ENCODE results near the gene TESMIN.

DNA sequence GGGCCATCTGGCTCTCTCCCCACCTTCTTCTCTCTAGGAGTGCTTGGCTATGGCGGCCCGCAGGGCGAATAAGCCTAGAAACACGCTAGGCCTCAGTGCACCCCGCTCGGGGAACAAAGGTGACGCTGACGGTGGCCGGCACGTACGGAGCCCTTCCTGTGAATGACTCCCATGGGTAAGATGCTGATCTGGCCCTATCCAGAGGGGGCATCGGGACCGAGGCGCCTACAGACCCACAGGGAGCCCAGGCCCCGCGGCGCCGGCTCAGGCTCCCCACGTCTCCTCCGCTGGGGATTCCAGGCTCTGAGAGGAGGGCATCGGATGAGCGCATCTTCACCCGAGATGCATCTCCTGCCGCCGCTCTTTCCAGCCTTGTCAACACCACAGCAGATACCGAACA lies 31.4 kb upstream of the TESMIN start:
- TF ChIP-seq, protein P1, sequence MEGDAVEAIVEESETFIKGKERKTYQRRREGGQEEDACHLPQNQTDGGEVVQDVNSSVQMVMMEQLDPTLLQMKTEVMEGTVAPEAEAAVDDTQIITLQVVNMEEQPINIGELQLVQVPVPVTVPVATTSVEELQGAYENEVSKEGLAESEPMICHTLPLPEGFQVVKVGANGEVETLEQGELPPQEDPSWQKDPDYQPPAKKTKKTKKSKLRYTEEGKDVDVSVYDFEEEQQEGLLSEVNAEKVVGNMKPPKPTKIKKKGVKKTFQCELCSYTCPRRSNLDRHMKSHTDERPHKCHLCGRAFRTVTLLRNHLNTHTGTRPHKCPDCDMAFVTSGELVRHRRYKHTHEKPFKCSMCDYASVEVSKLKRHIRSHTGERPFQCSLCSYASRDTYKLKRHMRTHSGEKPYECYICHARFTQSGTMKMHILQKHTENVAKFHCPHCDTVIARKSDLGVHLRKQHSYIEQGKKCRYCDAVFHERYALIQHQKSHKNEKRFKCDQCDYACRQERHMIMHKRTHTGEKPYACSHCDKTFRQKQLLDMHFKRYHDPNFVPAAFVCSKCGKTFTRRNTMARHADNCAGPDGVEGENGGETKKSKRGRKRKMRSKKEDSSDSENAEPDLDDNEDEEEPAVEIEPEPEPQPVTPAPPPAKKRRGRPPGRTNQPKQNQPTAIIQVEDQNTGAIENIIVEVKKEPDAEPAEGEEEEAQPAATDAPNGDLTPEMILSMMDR (IDR thresholded peaks at IDR 0.05): no peak
- TF ChIP-seq EP300 (IDR thresholded peaks at IDR 0.05; ENCODE audit: low read depth): no peak

Measured in transverse colon (tissue), 3 donors.